ENCODE data around the gene RIOX2. TPM values are rescaled to one million over a fixed set of nuclear protein-coding genes. Genes with fewer than 3 reads are reported as not detected.

The RIOX2 gene
- total and polyA plus RNA-seq, 2 experiments from 2014 or later: 29.1 to 36.4 TPM

DNA sequence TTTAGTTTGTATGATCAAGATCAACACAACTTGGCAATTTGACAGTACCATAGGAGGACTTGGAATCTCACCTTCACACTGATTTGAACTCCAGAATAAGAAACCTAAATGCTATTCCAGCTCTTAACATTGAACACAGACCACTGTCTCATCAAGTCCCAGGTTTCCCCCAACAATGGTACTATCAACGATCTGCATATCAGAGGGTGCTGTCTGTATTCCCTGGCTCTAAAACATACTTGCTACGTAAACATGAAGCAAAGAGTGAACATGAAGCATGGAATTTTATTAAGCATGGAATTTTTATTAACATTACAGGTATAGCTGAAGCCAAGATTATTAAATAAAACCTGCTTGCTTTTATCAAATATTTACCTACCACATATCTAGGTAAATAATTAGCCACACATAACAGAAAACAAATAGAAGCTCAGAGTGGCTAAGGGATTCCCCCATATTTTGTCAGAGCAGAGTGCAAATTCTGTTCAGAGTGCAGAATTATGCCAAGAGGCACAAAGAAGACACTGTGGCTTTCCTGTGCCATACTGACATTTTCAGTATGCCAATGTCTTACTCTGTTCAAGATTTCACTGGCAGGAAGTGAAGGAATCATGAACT is 22.2 kb upstream of the RIOX2 start:
- in situ Hi-C loops (cut with MboI): no loop called here
- Histone ChIP-seq H3K4me3 (no peak overlapping the region), H3K36me3 (ENCODE audit: low read depth) (no peaks in the 10 kb centered on the region), H3K4me1 (ENCODE audit: insufficient read depth) (no peaks in the 10 kb centered on the region), H3K4me2 (ENCODE audit: unreplicated experiment) (no peak overlapping the region), H3K9me3 (ENCODE audit: low read depth) (no peaks in the 10 kb centered on the region), H3K9ac (no peak overlapping the region), H3K27ac (no peak overlapping the region), H3K9me2 (ENCODE audit: insufficient read depth) (no peaks in the 10 kb centered on the region), H2AFZ (no peak overlapping the region), H4K20me1 (ENCODE audit: insufficient read depth) (no peaks in the 10 kb centered on the region), H3F3A (ENCODE audit: insufficient read depth) (no peaks in the 10 kb centered on the region), H3K79me2 (ENCODE audit: insufficient read depth) (no peaks in the 10 kb centered on the region), H3K27me3 (replicated peaks; ENCODE audit: insufficient read depth) (no peaks in the 10 kb centered on the region; the same call in 1 of the 2 replicates)
- WGBS, 2 experiments (ENCODE audit: low coverage in 1 of 2, low lambda C conversion rate in 2 of 2, missing lambda C conversion rate in 2 of 2): 43 to 46% methylated on average over 2 of the region's 2 CpGs
- TF ChIP-seq EZH2 (IDR thresholded peaks at IDR 0.05; ENCODE audit: insufficient read depth, poor library complexity, severe bottlenecking) (no peak), EZH2phosphoT487 (IDR thresholded peaks at IDR 0.05; ENCODE audit: insufficient read depth, low read depth) (no peak)
- no peak for DNase-seq

DNA sequence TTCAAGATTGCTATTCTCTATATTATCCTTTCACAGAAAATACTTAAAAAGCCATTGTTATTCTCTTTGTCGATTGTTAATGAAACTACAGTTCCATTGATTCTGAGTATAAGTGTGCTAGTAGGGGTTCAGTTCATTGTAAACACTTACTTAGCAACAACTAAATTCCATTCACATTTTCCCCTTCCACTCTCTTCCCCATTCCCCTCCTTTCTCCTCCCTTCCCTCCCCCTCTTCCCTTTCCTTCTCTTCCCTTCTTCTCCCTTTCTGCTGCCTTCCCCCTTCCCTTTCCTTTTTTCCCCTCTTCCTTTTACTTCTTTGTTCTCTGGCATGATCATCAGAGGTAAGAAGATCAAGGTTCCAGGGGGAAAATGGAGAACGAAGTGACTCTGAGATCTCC is 21.3 kb upstream of the RIOX2 start:
- H3F3A ChIP-seq (ENCODE audit: insufficient read depth): no peaks in the 10 kb centered on the region
- H3K36me3 ChIP-seq (ENCODE audit: low read depth): no peaks in the 10 kb centered on the region
- H3K9me3 ChIP-seq (ENCODE audit: low read depth): no peaks in the 10 kb centered on the region
- in situ Hi-C loops (cut with MboI): no loop called here
- no peak overlapping the region for H3K4me2 ChIP-seq (ENCODE audit: unreplicated experiment)
- H3K4me1 ChIP-seq (ENCODE audit: insufficient read depth): no peaks in the 10 kb centered on the region
- H3K9me2 ChIP-seq (ENCODE audit: insufficient read depth): no peaks in the 10 kb centered on the region
- no peak overlapping the region for H3K27ac ChIP-seq
- no peak overlapping the region for H3K4me3 ChIP-seq
- no peak overlapping the region for H2AFZ ChIP-seq
- H3K27me3 ChIP-seq (replicated peaks; ENCODE audit: insufficient read depth): no peaks in the 10 kb centered on the region; the same call in 1 of the 2 replicates
- no peaks in the 10 kb centered on the region for H3K79me2 ChIP-seq (ENCODE audit: insufficient read depth)
- TF ChIP-seq EZH2 (IDR thresholded peaks at IDR 0.05; ENCODE audit: insufficient read depth, poor library complexity, severe bottlenecking) (no peak), EZH2phosphoT487 (IDR thresholded peaks at IDR 0.05; ENCODE audit: insufficient read depth, low read depth) (no peak)
- H4K20me1 ChIP-seq (ENCODE audit: insufficient read depth): no peaks in the 10 kb centered on the region
- no peak overlapping the region for H3K9ac ChIP-seq
- DNase-seq: no peak
- 40 to 44% methylated on average over 2 of the region's 2 CpGs for WGBS, 2 experiments (ENCODE audit: low coverage in 1 of 2, low lambda C conversion rate in 2 of 2, missing lambda C conversion rate in 2 of 2)

DNA sequence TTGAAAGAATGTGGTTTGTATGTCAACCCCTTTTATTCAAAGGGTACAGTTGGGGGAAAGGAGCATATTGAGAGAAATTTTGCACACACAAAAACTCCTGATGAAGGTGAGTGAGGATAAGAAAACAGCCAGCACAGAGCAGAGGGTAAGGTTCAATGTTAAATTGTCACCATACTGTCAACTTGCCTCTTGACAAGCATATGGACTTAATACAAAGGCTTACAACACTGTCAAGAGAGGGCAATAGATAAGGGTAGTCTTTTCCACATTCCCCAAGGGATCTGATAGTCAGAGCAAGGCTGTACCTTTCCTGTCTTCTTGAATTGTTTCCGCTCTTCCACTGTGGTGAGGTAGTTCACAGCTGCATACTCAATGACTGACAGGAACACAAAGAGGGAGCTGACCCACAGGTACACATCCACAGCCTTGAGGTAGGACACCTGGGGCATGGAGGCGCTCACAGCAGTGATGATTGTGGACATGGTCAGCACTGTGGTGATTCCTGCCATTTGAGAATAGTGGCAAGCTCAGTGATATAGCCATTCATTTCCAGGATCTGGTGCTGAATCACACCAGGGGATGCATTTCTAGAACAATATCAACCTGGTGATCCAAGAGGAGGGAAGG is 20.4 kb upstream of the RIOX2 start:
- H3K27ac ChIP-seq: no peak overlapping the region
- TF ChIP-seq EZH2 (IDR thresholded peaks at IDR 0.05; ENCODE audit: insufficient read depth, poor library complexity, severe bottlenecking) (no peak), EZH2phosphoT487 (IDR thresholded peaks at IDR 0.05; ENCODE audit: insufficient read depth, low read depth) (no peak)
- H3K4me2 ChIP-seq (ENCODE audit: unreplicated experiment): no peak overlapping the region
- no peak overlapping the region for H3K9ac ChIP-seq
- in situ Hi-C loops (cut with MboI): no loop called here
- H3K79me2 ChIP-seq (ENCODE audit: insufficient read depth): no peaks in the 10 kb centered on the region
- no peaks in the 10 kb centered on the region for H3K9me3 ChIP-seq (ENCODE audit: low read depth)
- H3K27me3 ChIP-seq (replicated peaks; ENCODE audit: insufficient read depth): no peaks in the 10 kb centered on the region; the same call in 1 of the 2 replicates
- H3F3A ChIP-seq (ENCODE audit: insufficient read depth): no peaks in the 10 kb centered on the region
- H4K20me1 ChIP-seq (ENCODE audit: insufficient read depth): no peaks in the 10 kb centered on the region
- H3K4me1 ChIP-seq (ENCODE audit: insufficient read depth): no peaks in the 10 kb centered on the region
- no peak overlapping the region for H3K4me3 ChIP-seq
- H3K9me2 ChIP-seq (ENCODE audit: insufficient read depth): no peaks in the 10 kb centered on the region
- H3K36me3 ChIP-seq (ENCODE audit: low read depth): no peaks in the 10 kb centered on the region
- no peak for DNase-seq
- H2AFZ ChIP-seq: no peak overlapping the region
- 79 to 82% methylated on average over 2 of the region's 2 CpGs for WGBS, 2 experiments (ENCODE audit: low coverage in 1 of 2, low lambda C conversion rate in 2 of 2, missing lambda C conversion rate in 2 of 2)

DNA sequence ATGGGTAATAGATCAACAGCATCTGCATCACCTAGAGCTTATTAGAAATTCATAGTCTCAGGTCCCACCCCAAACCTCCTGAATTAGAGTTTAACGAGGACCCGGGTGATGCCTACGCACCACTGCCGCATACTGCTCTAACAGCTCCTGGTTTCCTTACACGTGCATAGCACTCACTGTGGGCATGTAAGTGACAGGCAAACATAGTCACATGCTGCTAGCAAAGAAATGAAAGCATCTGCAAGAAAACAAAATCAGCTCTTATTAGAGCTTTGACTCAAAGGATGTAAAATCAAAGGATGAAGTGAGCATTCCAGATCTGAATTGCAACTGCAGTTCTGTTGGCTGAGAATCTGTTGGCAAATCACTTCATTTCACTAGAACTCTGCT is 19.1 kb upstream of the RIOX2 start:
- Histone ChIP-seq H4K20me1 (ENCODE audit: insufficient read depth) (no peaks in the 10 kb centered on the region), H3K36me3 (ENCODE audit: low read depth) (no peaks in the 10 kb centered on the region), H3K27me3 (replicated peaks; ENCODE audit: insufficient read depth) (no peaks in the 10 kb centered on the region; the same call in 1 of the 2 replicates), H2AFZ (no peak overlapping the region), H3K4me1 (ENCODE audit: insufficient read depth) (no peaks in the 10 kb centered on the region), H3K9ac (no peak overlapping the region), H3K27ac (no peak overlapping the region), H3F3A (ENCODE audit: insufficient read depth) (no peaks in the 10 kb centered on the region), H3K79me2 (ENCODE audit: insufficient read depth) (no peaks in the 10 kb centered on the region), H3K4me2 (ENCODE audit: unreplicated experiment) (no peak overlapping the region), H3K4me3 (no peak overlapping the region), H3K9me2 (ENCODE audit: insufficient read depth) (no peaks in the 10 kb centered on the region), H3K9me3 (ENCODE audit: low read depth) (no peaks in the 10 kb centered on the region)
- 63 to 71% methylated on average over 5 of the region's 5 CpGs for WGBS, 2 experiments (ENCODE audit: low coverage in 1 of 2, low lambda C conversion rate in 2 of 2, missing lambda C conversion rate in 2 of 2)
- in situ Hi-C loops (cut with MboI): no loop called here
- no peak for DNase-seq
- TF ChIP-seq EZH2phosphoT487 (IDR thresholded peaks at IDR 0.05; ENCODE audit: insufficient read depth, low read depth): no peak
- TF ChIP-seq EZH2 (IDR thresholded peaks at IDR 0.05; ENCODE audit: insufficient read depth, poor library complexity, severe bottlenecking): no peak

Measured in GM23248 (cell line).